Transverse colon (tissue), 4 donors: ENCODE data around the gene SNURF.

Source experiments
- EP300 ChIP-seq: sonication (generic); formaldehyde crosslinking; IDR thresholded peaks from one replicate; pipeline ENCODE4 v1.6.1; 2017; ENCODE audit warnings: antibody characterized with exemption, low read depth
- POLR2A ChIP-seq: fragments of 450-650 bp; IDR thresholded peaks from one replicate; pipeline ENCODE4 v1.6.1; 2016; ENCODE audit warnings: antibody characterized with exemption, mild to moderate bottlenecking, moderate library complexity
- POLR2AphosphoS5 ChIP-seq, 3 donors: sonication (generic); formaldehyde crosslinking; IDR thresholded peaks; one replicate each; pipeline ENCODE4 v1.6.1; 2016; ENCODE audit warnings: antibody characterized with exemption in 3 of 3
- TF ChIP-seq, protein P1 (sequence below), 5 experiments: fragments of 200-600 bp in 3 of 5; fragments of 450-650 bp in 2 of 5; sonication (generic) in 3 of 5; IDR thresholded peaks; 1 replicate in 2 of 5; 2 replicates in 3 of 5; pipeline ENCODE4 v1.5.1; 2016 to 2017; ENCODE audit warnings: antibody characterized with exemption in 5 of 5, inconsistent platforms in 3 of 5, mild to moderate bottlenecking in 2 of 5, moderate library complexity in 1 of 5

GRCh38 chr15:24977686-24978085 is 22.9 kb downstream of the SNURF start:
- TF ChIP-seq, protein P1, sequence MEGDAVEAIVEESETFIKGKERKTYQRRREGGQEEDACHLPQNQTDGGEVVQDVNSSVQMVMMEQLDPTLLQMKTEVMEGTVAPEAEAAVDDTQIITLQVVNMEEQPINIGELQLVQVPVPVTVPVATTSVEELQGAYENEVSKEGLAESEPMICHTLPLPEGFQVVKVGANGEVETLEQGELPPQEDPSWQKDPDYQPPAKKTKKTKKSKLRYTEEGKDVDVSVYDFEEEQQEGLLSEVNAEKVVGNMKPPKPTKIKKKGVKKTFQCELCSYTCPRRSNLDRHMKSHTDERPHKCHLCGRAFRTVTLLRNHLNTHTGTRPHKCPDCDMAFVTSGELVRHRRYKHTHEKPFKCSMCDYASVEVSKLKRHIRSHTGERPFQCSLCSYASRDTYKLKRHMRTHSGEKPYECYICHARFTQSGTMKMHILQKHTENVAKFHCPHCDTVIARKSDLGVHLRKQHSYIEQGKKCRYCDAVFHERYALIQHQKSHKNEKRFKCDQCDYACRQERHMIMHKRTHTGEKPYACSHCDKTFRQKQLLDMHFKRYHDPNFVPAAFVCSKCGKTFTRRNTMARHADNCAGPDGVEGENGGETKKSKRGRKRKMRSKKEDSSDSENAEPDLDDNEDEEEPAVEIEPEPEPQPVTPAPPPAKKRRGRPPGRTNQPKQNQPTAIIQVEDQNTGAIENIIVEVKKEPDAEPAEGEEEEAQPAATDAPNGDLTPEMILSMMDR (IDR thresholded peaks at IDR 0.05): no peak
- TF ChIP-seq POLR2A: no peak
- TF ChIP-seq POLR2AphosphoS5 (IDR thresholded peaks at IDR 0.05): no peak
- TF ChIP-seq EP300: no peak
